CD4-positive, alpha-beta T cell treated with Interleukin-6 for 4 hours (primary cell): ENCODE results near the gene GASK1A.
"Not testable (repeated sequence)": the region's sequence is repeated elsewhere in the genome, so short reads cannot be mapped to it uniquely, and the experiment has no call there.

Source experiments
- DNase-seq: peaks from one replicate; pipeline ENCODE4 v3.0.0-alpha.2; 2020; ENCODE audit warnings: mixed read lengths

The GASK1A gene

GRCh38 chr3:43032646-43033628 lies 53.8 kb downstream of the GASK1A start:
- no peak for DNase-seq

GRCh38 chr3:43034200-43034599 lies 55.1 kb downstream of the GASK1A start:
- DNase-seq: no peak

GRCh38 chr3:43034911-43035310 lies 55.8 kb downstream of the GASK1A start:
- DNase-seq: no peak

- no peak for DNase-seq
These were observed 56.8 kb downstream of the GASK1A start for GRCh38 chr3:43035801-43036365.

GRCh38 chr3:43036621-43037423 lies 57.7 kb downstream of the GASK1A start:
- DNase-seq: no peak

GRCh38 chr3:43038010-43038409 lies 58.9 kb downstream of the GASK1A start:
- no peak for DNase-seq

- DNase-seq: no peak
These were observed 62.4 kb downstream of the GASK1A start for GRCh38 chr3:43041517-43041916.

GRCh38 chr3:43043071-43043766 lies 64.1 kb downstream of the GASK1A start:
- DNase-seq: no peak

GRCh38 chr3:43043793-43044192 lies 64.7 kb downstream of the GASK1A start:
- no peak for DNase-seq

GRCh38 chr3:43045079-43045478 lies 66.0 kb downstream of the GASK1A start:
- DNase-seq: not testable (repeated sequence)

- no peak for DNase-seq
These were observed 67.5 kb downstream of the GASK1A start for GRCh38 chr3:43046583-43046982.

GRCh38 chr3:43048470-43048869 lies 69.4 kb downstream of the GASK1A start:
- DNase-seq: no peak

GRCh38 chr3:43053291-43053690 lies 74.2 kb downstream of the GASK1A start:
- DNase-seq: no peak

- no peak for DNase-seq
These were observed 75.6 kb downstream of the GASK1A start for GRCh38 chr3:43054754-43055153.

- DNase-seq: no peak
These were observed 76.3 kb downstream of the GASK1A start for GRCh38 chr3:43055393-43055792.

GRCh38 chr3:43055806-43056770 lies 77.0 kb downstream of the GASK1A start:
- DNase-seq: no peak

GRCh38 chr3:43059456-43059855 lies 80.3 kb downstream of the GASK1A start:
- no peak for DNase-seq

GRCh38 chr3:43061101-43061895 lies 82.2 kb downstream of the GASK1A start:
- DNase-seq: no peak

GRCh38 chr3:43062040-43062563 lies 83.0 kb downstream of the GASK1A start:
- DNase-seq: no peak

GRCh38 chr3:43062564-43063040 lies 83.5 kb downstream of the GASK1A start:
- no peak for DNase-seq
